Fibroblast of the aortic adventitia (primary cell): ENCODE data around the gene COL4A6. TPM values are rescaled to one million over a fixed set of nuclear protein-coding genes. Genes with fewer than 3 reads are reported as not detected.
A peak's percentile ranks its signal among the peaks of the same experiment; 100 is the strongest.
"Not testable (repeated sequence)": the region's sequence is repeated elsewhere in the genome, so short reads cannot be mapped to it uniquely, and the experiment has no call there.

Experiments used
- DNase-seq: peaks from one replicate; pipeline ENCODE4 v3.0.0-alpha.2; 2010; ENCODE audit warnings: low read depth
- H3K4me3 ChIP-seq: 2 replicates; pipeline ENCODE4 v1.5.1; 2011; ENCODE audit warnings: low read depth, mild to moderate bottlenecking, control low read depth, low read length, moderate library complexity
- total RNA-seq: library from RNA; depleted of rRNA; stranded (reverse); fragments of >200 nt; gene quantifications from 2 replicates; pipeline ENCODE4 v1.2.3, GENCODE V29; 2012; ENCODE audit warnings: low replicate concordance
- TF ChIP-seq, protein P1 (sequence below): IDR thresholded peaks from 2 replicates; pipeline ENCODE4 v1.5.1; 2011; ENCODE audit warnings: mild to moderate bottlenecking, low read length, control low read depth, inconsistent platforms; ENCODE audit not compliant: insufficient read depth

Gene COL4A6
- total RNA-seq, 1 donor: 2.2 TPM

DNA sequence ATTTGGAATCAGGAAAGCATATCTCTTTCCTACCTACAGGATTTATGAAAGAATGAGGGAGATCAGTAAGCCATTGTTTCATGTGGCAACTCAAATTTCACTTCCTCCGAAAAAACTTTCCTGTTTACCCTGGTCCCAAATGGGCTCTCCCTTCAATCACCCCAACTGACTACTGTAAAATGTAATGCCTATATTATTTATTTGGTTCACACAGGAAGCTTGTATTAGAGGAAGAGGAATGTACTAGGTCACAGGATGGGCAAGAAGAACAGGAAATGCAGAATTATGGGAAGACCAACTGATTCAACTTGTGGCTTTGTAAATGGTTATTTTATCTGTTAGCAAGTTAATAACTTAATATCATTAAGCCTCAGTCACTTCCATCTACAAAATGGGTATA, 23.1 kb downstream of the COL4A6 start:
- no peak overlapping the region for H3K4me3 ChIP-seq
- TF ChIP-seq, protein P1, sequence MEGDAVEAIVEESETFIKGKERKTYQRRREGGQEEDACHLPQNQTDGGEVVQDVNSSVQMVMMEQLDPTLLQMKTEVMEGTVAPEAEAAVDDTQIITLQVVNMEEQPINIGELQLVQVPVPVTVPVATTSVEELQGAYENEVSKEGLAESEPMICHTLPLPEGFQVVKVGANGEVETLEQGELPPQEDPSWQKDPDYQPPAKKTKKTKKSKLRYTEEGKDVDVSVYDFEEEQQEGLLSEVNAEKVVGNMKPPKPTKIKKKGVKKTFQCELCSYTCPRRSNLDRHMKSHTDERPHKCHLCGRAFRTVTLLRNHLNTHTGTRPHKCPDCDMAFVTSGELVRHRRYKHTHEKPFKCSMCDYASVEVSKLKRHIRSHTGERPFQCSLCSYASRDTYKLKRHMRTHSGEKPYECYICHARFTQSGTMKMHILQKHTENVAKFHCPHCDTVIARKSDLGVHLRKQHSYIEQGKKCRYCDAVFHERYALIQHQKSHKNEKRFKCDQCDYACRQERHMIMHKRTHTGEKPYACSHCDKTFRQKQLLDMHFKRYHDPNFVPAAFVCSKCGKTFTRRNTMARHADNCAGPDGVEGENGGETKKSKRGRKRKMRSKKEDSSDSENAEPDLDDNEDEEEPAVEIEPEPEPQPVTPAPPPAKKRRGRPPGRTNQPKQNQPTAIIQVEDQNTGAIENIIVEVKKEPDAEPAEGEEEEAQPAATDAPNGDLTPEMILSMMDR: no peak
- no peak for DNase-seq

DNA sequence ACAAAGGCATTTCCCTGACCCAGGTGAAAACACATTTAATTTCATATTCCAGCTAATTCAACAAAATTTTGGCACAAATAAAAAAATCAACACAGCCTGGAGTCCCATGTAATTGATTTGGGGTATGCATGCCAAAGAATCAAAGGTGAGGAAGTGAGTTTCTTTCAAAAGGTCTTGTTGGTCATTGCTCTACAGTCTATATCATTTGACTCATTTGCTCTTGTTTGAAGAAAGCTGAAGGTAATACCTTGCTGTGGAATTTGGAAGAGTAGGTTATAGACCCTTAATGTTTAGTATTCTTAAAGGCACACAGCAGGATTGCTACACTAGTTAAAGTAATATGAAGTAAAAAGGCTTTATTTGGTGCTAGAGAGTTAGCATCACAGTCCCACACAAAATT, 25.4 kb downstream of the COL4A6 start:
- TF ChIP-seq, protein P1: no peak
- no peak overlapping the region for H3K4me3 ChIP-seq
- no peak for DNase-seq

GRCh38 chrX:108399418-108400165, 38.6 kb downstream of the COL4A6 start:
- H3K4me3 ChIP-seq: no peak overlapping the region
- peak; percentile 58 for DNase-seq
- TF ChIP-seq, protein P1: no peak

DNA sequence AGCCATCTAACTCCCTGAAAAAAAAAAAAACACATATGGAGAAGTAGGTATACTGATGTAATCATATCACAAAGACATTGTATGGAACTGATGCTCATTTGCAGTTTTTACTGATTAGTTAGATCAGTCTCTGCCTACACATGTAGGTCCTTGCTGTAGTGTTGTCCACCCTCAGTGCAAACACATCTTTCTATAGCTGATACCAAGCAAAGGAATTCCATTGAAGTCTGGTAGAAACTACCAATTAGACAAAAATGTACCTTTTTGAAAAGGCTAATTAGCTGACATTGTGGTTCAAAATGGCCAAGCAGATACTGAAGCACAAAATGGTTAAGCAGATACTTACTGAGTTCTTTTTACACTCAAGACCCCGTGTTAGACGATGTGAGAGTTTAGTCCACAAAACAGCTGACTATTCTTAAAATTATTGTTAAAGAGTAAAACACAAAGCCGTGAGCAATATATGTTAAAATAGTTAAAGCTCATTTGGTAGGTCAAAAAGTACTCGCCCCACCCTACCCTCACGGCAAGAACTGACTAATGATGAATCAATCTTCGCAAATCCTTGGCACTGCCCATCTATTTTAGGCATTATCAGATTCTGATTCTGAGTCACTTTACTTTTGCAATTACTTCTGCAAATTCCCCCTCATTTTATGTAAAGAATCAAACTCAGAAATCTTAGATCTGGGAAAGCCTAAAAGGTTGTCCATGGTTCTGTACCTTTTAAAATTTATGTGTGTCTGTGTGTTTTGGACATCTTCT, 40.4 kb downstream of the COL4A6 start:
- no peak overlapping the region for H3K4me3 ChIP-seq
- TF ChIP-seq, protein P1: no peak
- peak; percentile 66 for DNase-seq

GRCh38 chrX:108396986-108397385, 41.2 kb downstream of the COL4A6 start:
- TF ChIP-seq, protein P1: no peak
- H3K4me3 ChIP-seq: no peak overlapping the region
- DNase-seq: no peak

DNA sequence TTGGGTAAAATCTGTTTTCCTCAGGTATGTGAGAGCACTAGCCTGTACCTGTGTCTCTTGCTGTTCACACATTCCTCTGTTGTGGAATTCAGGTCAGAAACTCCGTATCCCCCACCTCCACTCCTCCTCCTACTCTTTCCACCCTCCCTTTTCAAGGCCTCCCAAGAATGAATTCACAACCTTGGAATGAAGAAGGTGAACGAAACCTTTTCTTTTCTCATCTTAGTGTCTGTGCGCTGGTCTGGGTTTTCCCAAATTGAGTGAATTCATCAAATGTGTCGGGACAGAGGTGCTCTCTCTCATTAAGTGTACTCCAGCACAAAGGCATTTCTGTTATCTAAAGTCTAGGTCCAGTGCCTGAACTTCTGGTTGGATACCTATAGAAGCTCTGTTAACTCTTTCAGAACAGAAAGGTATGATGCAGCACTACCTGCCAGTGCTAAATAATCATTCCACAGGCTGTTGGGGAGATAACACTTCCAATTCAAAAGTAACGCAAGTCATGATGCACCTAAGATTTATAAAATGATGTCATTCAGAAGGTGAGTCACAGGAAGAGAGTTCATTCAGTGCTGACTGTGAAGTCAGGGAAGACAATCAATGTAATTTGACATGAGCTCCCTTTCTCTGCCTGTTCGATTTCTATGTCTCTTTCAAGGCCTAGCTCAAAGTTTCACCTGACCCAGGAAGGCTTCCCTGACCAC, 41.9 kb downstream of the COL4A6 start:
- no peak overlapping the region for H3K4me3 ChIP-seq
- TF ChIP-seq, protein P1: no peak
- DNase-seq: peak; percentile 13

GRCh38 chrX:108390976-108391717, 47.1 kb downstream of the COL4A6 start:
- not testable (repeated sequence) for DNase-seq, H3K4me3 ChIP-seq
